Medulla oblongata (tissue), 1 donor: ENCODE measurements around the gene VSIG2.
"Not testable (repeated sequence)": the region's sequence is repeated elsewhere in the genome, so short reads cannot be mapped to it uniquely, and the experiment has no call there.

ENCODE experiments used
- DNase-seq: peaks from one replicate; pipeline ENCODE4 v3.0.0-alpha.2; 2015; ENCODE audit errors: extremely low spot score

Gene VSIG2, protein sequence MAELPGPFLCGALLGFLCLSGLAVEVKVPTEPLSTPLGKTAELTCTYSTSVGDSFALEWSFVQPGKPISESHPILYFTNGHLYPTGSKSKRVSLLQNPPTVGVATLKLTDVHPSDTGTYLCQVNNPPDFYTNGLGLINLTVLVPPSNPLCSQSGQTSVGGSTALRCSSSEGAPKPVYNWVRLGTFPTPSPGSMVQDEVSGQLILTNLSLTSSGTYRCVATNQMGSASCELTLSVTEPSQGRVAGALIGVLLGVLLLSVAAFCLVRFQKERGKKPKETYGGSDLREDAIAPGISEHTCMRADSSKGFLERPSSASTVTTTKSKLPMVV

DNA sequence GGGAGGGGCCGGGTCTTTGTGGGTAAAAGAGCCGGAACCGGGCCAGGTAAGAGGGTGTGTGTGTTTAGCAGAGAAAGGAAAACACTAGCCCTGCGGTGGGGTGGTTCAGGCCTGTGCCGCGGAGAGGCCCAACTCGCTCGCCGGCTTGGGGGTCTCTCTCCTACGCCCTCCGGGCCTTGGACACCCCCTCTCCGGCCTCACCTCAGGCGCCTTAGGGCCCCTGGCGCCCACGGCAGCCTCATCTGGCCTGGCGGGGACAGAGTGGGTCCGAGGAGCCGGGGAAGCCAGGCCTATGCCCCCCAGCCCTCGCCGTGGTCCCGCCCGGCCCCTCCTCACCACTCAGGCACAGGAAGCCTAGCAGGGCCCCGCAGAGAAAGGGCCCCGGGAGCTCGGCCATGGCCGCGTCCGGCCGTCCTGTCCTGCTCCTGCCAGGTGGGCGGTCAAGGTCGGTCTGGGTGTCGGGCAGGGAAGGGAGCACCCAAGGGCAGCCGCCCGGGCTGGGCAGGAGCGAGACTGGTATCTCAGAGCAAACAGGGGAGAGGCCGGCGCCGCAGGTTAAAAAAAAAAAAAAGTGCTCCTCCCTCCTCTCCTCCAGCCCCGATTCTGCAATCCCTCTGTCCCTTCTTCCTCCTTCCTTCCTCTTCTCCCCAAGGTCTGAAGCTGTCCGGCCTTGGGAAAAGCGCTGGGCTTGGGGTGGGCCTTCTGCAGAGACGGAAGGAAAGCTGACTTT, at the start of gene VSIG2:
VSIG2 (minus strand) TSS at position 515 of the 730 bp plus-strand sequence; CDS start at position 397, 118 bp downstream.
- DNase-seq = no peak

DNA sequence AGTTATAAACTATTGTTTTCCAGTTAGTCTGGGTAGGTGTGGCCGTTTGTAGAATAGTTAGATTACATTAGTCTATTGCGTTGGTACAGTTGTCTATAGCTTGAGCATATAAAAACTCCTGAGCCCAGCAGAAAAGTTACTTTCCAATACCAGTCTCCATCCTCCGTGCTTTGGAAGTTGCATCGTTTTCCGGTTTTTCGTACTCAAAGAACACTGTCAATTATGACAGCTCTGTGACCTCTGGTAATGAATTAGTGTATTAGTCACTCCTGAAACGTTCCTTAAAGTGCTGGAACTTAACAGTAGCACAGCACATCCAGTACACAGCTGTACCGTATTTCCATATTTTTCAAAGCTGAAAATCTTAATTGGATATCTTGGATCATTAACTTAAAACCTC, 49.0 kb upstream of the VSIG2 start:
- DNase-seq = no peak

DNA sequence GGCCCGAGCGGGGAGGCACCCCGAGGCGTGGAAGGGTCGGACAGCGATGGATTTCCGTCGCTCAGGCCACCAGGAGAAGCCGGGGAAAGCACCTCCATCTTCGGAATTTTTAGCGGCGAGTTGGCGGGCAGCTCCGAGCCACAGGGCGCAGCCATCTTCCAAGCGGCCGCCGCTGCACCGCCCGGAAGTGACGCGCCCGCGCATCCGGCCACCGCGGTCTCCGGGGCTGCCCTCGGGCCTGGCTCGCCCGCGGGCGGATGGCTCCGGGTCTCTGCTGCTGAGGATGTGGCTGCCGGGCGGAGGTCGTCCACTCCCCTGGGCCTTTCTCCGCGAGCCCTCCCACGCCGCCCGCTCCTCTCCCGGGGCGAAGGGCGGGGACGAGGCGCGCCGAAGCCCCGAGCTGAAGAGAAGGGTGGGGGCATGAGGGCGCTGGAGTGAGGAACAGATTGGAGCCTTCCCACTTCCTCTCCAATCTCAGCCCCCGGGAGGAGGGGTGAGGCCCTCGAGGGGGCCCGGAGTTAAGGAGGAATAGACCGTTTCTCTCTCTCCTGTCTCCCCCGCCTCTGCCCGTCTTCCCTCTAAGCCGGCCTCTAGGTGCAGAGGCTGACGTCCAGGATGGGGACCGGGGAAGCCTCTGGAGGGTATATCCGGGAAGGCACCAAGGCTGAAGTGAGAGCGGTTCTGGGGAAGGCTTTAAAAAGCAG, 48.3 kb upstream of the VSIG2 start, which contains the start of gene MSANTD2:
MSANTD2 (minus strand) TSS at position 181 of the 704 bp plus-strand sequence; CDS start at position 155, 26 bp downstream.
- peak; percentile 94 for DNase-seq

DNA sequence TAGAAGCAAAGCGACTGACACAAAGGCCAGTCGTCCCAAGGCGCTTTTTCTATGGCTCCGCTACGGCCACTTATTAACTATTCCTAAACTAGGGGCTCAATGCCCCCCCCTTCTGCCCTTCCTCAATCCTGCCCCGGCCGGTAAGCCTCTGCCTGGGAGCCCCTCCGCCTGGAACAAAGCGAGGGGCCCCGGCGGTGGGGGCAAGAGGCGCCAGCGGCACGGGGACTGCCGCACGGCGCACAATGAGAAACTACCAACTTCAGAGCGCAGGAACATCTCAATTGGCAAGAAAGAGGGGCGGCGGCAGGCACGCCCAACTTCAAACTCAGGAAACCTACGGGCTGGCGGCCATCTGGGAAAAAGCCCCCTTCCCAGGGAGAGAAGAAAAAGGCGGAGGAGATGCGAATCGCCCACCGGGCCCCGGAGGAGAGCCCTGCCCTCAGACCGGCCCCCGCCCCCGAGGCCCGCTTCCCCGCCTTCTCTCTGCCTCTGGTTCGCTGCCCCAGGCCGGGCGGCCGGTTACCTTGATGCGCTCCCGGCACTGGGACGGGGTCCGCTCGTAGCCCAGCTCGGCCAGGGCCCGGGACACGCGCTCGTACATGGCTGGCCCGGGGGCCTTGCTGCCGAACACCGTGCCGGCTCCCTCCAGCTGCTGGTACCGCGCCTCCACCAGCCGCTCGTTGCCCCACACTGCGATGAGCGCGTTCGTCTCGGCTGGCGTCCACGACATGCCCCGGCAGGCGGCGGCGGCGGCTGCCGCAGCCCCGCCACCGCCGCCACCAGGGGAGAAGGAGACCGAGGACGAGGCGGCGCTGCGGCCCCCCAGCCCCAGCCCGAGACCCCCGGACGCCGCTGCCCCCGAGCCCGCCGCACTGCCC, 47.5 kb upstream of the VSIG2 start:
- DNase-seq = peak; percentile 5

DNA sequence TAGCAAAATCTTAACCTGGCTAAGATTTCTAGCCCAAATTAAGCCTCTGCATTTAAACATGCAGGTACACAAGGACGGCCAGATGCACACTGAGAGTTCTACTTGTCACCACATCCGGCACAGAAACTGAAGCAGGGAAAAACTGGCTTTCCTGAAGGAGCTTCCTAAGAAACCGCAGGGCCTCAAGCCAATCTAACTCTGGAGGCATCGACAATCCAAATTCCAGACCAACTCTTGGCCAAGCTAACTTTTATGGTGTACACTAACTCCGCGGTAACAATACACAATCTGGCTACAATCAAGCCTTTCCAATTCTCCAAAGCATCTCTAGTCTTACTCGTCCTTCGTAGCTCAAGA, 46.9 kb upstream of the VSIG2 start:
- DNase-seq = peak; percentile 11

DNA sequence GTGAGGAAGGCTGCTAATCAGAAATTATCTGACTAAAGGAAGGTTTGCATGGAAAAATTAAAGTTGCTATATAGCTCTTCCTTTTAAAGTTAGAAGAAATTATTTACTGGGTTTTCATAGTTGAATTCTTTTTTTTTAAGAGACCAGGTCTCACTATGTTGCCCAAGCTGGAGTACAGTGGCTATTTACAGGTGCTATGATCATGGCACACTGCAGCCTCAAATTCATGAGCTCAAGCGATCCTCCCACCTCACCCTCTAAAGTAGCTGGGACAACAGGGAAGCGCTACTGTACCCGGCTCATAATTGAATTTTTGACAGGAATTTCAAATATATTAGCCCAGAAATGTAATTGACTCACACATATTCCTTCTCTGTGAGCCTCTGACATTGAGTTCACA, 44.3 kb upstream of the VSIG2 start:
- no peak for DNase-seq

DNA sequence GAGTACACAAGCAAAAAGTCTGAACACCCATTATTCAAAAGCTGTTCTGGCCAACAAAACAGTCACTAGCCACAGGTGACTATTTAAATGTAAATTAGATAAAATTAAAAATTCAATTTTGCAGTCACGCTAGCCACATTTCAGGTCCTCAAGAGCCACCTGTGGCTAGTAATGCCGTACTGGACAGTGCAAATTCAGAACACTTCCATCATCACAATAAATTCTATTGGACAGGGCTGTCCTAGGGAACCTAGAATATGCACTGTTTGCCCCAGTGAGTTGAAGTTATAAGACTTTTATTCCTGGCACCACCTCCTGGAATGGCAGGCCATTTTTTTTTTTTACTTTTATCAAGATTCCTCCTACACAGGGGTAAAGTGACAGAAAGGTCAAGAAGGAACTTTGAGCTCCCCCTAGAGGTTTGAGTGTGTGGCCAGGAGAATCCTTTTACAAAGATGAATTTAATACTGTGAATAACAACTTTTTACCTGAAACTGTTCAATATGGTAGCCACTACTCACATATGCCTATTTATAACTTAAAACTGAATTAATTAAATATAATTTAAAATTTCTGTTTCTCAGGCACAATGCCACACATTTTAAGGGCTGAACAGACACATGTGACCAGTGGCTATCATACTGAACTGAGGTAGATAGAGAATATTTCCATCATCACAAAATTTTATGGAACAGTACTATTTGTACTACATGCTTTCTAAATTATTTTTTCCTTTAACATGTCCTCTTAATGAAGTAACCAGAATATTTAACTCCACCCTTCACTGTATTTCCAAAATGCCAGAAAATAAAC, 41.6 kb upstream of the VSIG2 start:
- peak; percentile 55 for DNase-seq

DNA sequence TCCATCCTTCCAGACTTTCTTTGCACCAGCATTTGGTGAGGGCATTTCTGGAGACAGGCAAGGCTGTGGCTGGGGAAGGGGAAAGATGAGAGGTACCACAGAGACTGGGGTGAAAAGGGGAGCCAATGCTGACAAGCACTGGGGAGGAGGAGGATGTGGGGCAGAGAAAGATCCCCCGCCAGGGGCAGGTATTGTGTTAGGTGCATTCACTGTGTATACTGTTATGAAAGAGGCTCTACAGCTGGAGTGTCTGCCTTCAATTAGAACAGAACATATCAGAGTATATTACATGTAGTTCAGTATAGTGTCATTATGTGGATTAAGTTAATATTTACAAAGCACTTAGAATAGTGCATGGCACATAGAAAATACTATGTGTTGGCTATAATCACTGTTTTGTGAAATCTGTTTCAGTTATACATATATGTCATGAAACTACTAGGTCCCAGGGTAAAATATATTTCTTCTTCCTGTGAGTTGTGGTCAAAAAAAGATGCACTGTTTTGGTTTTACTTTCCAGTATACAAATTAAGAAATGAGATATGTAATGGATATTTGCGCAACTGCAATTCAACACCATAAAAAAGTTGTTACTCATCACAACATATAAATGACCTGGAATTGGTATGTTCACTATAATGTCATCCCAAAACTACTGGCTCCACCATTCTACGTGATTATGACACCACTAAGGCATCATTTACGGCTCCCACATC, 39.7 kb upstream of the VSIG2 start:
- DNase-seq = no peak

DNA sequence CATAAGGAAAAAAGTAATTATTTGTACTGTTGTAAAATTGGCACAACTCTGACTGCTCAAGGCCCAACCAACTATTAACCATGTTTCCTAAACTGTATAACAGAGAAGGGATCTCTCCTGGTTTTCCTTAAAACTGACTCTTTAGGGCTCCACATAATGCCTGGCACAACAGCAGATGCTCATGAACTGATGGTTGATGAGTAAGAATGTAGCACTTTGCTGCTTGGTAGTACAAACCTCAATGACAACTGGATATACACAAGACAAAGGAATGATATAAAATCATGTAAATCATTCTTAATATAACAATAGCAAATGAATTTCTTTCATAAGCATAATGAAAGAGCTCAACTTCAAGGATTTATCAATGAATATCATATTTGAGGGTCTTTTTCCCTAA, 36.5 kb upstream of the VSIG2 start:
- DNase-seq = no peak

DNA sequence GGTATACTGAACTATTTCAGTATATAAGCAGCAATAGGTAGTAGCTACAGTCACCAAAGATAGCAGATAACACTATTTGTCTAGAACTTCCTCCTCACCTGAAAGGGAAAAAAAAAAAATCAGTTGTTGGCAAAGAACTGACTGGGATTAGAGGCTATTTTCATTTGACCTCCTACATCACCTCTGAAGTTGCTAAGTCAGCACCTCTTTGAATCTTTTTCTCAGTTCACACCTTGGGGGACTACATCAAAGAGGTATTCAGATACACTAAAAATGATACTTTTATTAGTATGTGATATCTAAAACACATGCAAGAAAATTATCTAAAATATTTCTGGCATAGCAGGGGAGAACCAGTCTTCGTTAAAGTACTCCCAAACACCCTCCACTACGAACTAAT, 32.0 kb upstream of the VSIG2 start:
- no peak for DNase-seq

DNA sequence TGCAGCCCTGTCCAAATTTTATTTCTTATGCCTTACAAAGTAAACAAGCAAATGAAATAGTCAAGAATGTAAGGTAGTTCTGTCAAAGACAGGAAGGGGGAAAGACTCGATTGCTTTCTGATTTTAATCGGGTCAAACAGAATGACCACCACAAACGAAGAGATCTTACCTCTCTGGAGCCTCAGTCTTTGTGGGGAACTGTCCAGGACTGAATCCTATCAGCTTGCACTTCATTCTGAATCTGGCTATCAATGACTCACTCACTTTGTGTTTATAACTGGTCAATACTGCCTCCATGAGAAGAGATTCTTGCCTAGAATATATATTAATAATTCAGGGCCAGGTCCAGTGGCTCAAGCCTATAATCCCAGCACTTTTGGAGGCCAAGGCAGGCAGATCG, 30.9 kb upstream of the VSIG2 start:
- no peak for DNase-seq

DNA sequence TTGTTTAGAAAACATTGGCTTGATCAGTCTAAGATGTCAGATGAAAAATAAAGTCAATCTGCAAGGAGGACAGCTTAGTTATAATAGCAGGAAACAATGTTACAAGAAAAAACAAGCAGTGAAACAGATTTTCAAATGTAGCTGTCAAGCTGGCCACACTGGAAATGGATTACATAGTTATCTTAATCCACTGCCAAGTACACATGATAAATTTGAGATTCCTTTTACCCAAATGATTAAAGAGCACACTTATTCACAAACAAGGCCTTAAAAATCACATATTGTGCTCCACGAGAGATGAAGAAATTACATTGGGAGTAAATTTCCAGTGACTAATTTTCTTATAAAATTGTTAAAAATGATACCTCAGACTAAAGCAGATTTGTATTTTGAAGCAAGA, 27.5 kb upstream of the VSIG2 start:
- no peak for DNase-seq

DNA sequence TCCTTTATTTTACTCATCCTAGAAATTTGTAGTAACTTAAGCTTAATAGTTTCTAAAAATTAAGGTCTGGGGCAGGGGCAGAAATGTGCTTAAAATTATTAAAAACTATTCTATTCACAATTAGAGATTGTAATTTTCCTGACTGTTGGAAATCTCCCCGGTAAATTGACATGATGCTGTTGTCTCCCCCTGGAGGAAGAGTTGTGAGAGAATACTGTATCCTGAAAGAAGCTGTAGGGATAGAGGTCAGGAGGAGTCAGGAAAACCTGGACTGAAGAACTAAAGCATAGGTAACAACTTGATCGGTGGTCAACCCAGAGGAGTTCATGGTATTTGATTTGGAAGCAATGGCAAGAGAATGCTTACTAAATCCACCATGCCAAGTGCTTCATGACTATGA, 26.2 kb upstream of the VSIG2 start:
- DNase-seq = no peak

DNA sequence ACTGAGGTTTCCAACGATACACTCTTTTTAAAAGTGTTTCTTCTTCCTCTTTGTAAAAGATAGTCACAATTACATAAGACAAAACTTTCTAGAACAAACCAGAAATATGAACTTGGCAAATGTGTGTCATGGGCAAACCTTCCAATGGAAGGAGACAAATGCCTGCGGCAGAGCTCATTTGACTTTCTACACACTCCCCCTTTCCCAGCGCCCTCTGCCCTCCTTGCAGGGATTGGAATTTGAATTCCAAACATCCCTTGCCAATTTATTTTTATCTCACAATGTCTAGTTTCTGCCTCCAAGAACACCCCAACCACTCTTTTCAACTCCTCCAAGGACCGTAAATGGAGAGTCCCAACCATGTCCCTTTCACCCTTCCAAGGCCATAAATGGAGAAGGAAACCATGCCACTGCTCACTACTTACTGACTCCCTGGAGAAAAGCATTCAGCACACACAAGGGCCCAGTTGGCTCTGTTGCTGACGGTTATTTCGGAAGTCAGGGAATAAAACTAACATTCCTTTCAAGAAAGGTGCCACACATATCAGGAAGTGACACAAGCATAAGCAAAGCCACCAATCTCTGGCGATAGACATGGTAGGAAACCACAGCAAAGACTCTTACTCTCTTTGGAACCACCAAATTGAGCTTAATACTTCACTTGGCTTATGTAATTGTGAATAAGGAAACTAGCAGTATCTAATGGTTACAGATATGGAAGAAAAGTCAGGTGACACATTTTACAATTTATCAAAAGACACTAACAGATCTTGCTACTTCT, 25.0 kb upstream of the VSIG2 start:
- DNase-seq = no peak

DNA sequence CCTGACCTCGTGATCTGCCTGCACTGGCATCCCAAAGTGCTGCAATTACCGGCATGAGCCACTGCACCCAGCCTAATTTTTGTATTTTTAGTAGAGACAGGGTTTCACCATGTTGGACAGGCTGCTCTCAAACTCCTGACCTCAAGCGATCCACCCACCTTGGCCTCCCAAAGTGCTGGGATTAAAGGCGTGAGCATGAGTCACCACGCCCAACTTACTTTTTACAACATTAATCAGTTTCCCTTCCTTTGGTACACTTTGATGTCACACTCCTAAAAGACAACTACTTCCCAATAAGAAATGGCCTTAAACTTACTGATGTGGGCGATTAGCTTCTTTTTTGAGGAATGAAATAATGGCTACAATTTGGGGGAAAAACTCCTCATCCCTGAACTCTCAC, 18.9 kb upstream of the VSIG2 start:
- not testable (repeated sequence) for DNase-seq

DNA sequence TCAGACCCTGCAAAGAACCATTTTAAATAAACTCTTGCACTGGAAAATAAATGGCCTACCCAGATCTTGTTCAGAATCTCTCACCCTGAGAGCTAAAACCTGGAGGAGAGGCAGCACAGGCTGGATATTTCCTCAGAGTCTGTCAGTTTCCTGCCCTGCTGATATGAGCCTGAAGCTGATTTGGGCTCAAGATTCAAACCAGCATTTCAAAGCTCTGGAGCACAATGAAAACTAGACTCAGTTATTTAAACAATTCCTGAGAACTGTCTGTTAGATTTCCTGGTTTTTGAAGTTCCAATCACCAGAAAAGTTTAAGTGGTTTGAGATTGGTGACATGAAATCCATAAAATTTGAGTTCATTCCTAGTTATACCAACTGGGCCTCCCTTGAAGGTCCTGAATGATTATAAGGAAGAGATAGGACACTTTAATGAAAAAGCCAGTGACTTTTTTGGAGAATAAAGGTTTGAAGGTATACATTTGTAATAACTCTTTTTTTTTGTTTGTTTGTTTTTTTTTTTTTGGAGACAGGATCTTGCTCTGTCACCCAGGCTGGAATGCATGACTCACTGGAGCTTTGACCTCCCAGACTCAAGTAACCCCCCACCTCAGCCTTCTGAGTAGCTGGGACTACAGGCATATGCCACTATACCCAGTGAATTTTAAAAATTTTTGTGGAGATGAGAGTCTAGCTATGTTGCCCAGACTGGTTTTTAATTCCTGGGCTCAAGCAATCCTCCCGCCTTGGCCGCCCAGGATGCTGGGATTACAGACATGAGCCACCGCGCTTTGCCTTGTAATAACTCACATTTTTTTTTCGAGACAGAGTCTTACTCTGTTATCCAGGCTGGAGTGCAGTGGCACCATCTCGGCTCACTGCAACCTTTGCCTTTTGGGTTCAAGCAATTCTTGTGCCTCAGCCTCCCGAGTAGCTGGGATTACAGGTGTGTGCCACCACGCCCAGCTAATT, 18.0 kb upstream of the VSIG2 start:
- DNase-seq = no peak

DNA sequence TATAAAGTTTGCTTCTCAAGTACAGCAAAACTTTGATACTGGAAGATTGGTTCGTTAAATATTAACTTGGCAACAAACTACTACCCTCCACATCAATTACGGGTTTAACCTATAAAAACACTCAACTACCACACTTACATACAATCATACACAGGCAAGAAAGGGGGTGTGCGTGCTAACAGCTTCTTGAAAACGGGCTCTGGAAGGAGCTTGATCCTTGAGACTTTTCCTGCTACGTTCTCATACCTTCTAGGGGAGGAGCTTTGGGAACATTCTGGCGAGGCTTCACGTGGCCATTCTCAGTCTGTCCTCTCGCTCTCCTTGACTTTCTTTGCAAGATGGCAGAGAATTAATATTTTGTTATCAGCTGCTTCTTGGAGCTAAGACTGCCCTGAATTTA, 16.9 kb upstream of the VSIG2 start:
- no peak for DNase-seq

DNA sequence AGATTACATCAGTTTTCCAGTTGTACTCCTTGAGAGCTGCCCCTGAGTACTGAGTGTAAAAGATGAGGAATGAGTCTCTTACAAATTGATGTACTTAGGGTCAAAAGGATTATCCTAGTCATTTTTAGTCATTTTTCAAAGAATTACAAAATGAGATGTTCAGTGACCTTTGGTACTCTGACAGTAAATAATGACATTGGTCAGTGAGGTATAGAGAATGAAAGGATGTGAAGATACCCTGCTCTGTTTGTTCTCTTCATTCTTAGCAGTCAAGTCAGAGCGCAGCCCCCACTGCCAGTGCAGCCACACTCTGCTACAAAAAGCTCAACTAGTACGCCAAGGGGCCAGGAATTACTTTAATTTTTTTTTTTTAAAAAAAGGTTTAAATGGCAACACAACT, 14.1 kb upstream of the VSIG2 start:
- no peak for DNase-seq
